Activated B cell treated with CpG ODN at 0.5 μM for 24 hours (primary cell): ENCODE data around the gene UBE2I. TPM values are rescaled to one million over a fixed set of nuclear protein-coding genes. Genes with fewer than 3 reads are reported as not detected.

Experiments used
- ATAC-seq: fragments of 200-7000 bp; cut with Tn5 transposase; one replicate; pipeline ENCODE4 v1.10.0; 2021; ENCODE audit warnings: low read depth, mild to moderate bottlenecking, moderate library complexity
- CTCF ChIA-PET: fragments of 350-600 bp; sonication (Branson Sonifier 250); formaldehyde crosslinking; loops from one replicate; lab custom pipeline; 2021; ENCODE audit warnings: antibody characterized with exemption; lab: Charles Lee
- POLR2A ChIA-PET: fragments of 350-600 bp; sonication (Branson Sonifier 250); formaldehyde crosslinking; loops from one replicate; lab custom pipeline; 2021; ENCODE audit warnings: antibody characterized with exemption; lab: Charles Lee
- DNase-seq: peaks from one replicate; pipeline ENCODE4 v3.0.0; 2022
- H3K27ac Mint-ChIP-seq: one replicate; pipeline ENCODE4 v1.8.0; 2020; ENCODE audit warnings: mixed read lengths
- H3K27me3 Mint-ChIP-seq: one replicate; pipeline ENCODE4 v1.8.0; 2021; ENCODE audit warnings: mixed read lengths
- H3K36me3 Mint-ChIP-seq: one replicate; pipeline ENCODE4 v1.8.0; 2021; ENCODE audit warnings: low read depth, mixed read lengths
- H3K4me1 Mint-ChIP-seq: one replicate; pipeline ENCODE4 v1.8.0; 2021; ENCODE audit warnings: mixed read lengths
- H3K4me3 Mint-ChIP-seq: one replicate; pipeline ENCODE4 v1.8.0; 2020; ENCODE audit warnings: mild to moderate bottlenecking, mixed read lengths
- H3K9me3 Mint-ChIP-seq: one replicate; pipeline ENCODE4 v1.8.0; 2020; ENCODE audit warnings: mixed read lengths
- intact Hi-C: fragments of 100-400 bp; cut with micrococcal nuclease; formaldehyde crosslinking; loops from one replicate; pipeline ENCODE4 v1.15.1; 2024
- total RNA-seq: library from RNA; stranded (reverse); gene quantifications from 2 replicates; pipeline ENCODE4 v1.2.3, GENCODE V29; 2022
- TF ChIP-seq, protein P1 (sequence below): fragments of 200-600 bp; IDR thresholded peaks from one replicate; pipeline ENCODE4 v1.8.0; 2022; ENCODE audit warnings: antibody characterized with exemption, mild to moderate bottlenecking

The UBE2I gene
- total RNA-seq, 1 donor from 2014 or later, result 240 TPM

GRCh38 chr16:1300664-1301476 lies 8.6 kb upstream of the UBE2I start:
- Mint-ChIP-seq H3K27ac (no peak overlapping the region), H3K9me3 (no peaks in the 10 kb centered on the region), H3K27me3 (peaks cover 7% of the 10 kb centered on the region), H3K4me1 (peaks cover 50% of the 10 kb centered on the region), H3K36me3 (no peaks in the 10 kb centered on the region), H3K4me3 (no peak overlapping the region)
- TF ChIP-seq, protein P1, sequence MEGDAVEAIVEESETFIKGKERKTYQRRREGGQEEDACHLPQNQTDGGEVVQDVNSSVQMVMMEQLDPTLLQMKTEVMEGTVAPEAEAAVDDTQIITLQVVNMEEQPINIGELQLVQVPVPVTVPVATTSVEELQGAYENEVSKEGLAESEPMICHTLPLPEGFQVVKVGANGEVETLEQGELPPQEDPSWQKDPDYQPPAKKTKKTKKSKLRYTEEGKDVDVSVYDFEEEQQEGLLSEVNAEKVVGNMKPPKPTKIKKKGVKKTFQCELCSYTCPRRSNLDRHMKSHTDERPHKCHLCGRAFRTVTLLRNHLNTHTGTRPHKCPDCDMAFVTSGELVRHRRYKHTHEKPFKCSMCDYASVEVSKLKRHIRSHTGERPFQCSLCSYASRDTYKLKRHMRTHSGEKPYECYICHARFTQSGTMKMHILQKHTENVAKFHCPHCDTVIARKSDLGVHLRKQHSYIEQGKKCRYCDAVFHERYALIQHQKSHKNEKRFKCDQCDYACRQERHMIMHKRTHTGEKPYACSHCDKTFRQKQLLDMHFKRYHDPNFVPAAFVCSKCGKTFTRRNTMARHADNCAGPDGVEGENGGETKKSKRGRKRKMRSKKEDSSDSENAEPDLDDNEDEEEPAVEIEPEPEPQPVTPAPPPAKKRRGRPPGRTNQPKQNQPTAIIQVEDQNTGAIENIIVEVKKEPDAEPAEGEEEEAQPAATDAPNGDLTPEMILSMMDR, result no peak
- POLR2A ChIA-PET, result interaction anchor here (0.5 to 1.5 kb wide), 4 partner anchors 8 to 411 kb away, joined by 3 to 5 read pairs (median 4); partner anchors contain the start of gene UBE2I
- peak; percentile 73 for ATAC-seq
- intact Hi-C loops, result no loop called here
- CTCF ChIA-PET, result interaction anchor here (0.7 to 1.7 kb wide), 4 partner anchors 9 to 198 kb away, joined by 3 to 5 read pairs (median 4); partner anchors contain the start of gene UBE2I
- peak; percentile 83 for DNase-seq

DNA sequence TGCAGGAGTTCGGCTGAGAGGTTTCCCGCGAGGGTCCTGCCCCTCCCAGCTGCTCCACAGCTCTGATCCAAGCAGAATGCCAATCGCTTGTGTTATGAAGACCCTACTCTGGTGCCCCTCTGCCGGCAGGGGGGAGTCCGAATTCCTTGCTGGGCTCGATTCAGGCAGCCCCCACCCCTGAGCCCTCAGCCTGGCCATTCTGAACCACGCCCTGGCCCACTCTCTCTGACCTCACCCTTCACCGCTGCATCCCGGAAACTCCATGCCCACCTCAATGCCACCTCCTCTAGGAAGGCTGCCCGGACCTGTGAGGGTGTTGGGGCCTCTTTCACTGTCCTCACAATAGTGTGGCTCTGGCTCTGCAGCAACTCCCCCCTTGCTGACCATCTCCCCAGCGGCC lies 7.9 kb upstream of the UBE2I start:
- TF ChIP-seq, protein P1, result no peak
- Mint-ChIP-seq H3K27me3 (peaks cover 7% of the 10 kb centered on the region), H3K36me3 (no peaks in the 10 kb centered on the region), H3K27ac (no peak overlapping the region), H3K9me3 (no peaks in the 10 kb centered on the region), H3K4me3 (no peak overlapping the region), H3K4me1 (peaks cover 52% of the 10 kb centered on the region)
- DNase-seq (no peak), ATAC-seq (no peak)
- intact Hi-C loops, result no loop called here
- CTCF ChIA-PET, result interaction anchor here (0.7 to 1.7 kb wide), 4 partner anchors 8 to 198 kb away, joined by 3 to 5 read pairs (median 4); partner anchors contain the start of gene UBE2I
- POLR2A ChIA-PET, result interaction anchor here (0.5 to 1.5 kb wide), 3 partner anchors 7 to 410 kb away, joined by 3 to 5 read pairs (median 4); partner anchors contain the start of gene UBE2I

GRCh38 chr16:1305823-1306222 lies 3.6 kb upstream of the UBE2I start:
- CTCF ChIA-PET, result no interaction called here
- ATAC-seq, result no peak
- no peak for DNase-seq
- H3K27me3 Mint-ChIP-seq, result no peaks in the 10 kb centered on the region
- peak overlapping the region; percentile 59 for H3K27ac Mint-ChIP-seq
- intact Hi-C loops, result loop anchor here (5.0 kb wide), 1 partner anchor 411 kb away; no protein-coding TSS in a partner anchor
- H3K9me3 Mint-ChIP-seq, result no peaks in the 10 kb centered on the region
- peaks cover 57% of the 10 kb centered on the region for H3K4me1 Mint-ChIP-seq
- TF ChIP-seq, protein P1, result no peak
- POLR2A ChIA-PET, result interaction anchor here (0.7 to 1.8 kb wide), 5 partner anchors 11 to 850 kb away, joined by 3 to 5 read pairs (median 4); partner anchors contain the start of genes TELO2, TRAF7 and UQCC4
- H3K36me3 Mint-ChIP-seq, result peaks cover 10% of the 10 kb centered on the region
- no peak overlapping the region for H3K4me3 Mint-ChIP-seq

DNA sequence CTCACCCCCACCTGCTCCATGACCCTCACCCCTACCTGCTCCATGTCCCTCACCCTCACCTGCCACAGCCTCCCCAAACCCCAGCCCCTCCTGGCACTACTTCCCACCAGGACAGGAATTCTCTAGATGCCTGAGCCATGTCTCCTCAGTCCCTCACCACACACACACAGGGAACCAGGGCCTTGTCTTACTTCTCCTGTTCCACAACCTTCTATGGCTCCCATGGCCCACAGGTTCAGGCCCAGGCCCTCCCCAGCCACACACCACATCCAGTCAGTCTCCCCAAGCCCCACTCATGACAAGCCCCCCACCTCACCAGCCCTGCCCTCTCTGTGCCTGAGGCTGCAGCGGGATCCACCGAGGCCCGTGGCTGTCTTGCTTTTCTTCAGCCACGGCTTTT lies 3.1 kb upstream of the UBE2I start:
- peak overlapping the region; percentile 53 for H3K4me3 Mint-ChIP-seq
- intact Hi-C loops, result loop anchor here (5.0 kb wide), 1 partner anchor 411 kb away; no protein-coding TSS in a partner anchor
- peaks cover 61% of the 10 kb centered on the region for H3K4me1 Mint-ChIP-seq
- peaks cover 14% of the 10 kb centered on the region for H3K36me3 Mint-ChIP-seq
- peak overlapping the region; percentile 59 for H3K27ac Mint-ChIP-seq
- no peaks in the 10 kb centered on the region for H3K27me3 Mint-ChIP-seq
- DNase-seq, result no peak
- H3K9me3 Mint-ChIP-seq, result no peaks in the 10 kb centered on the region
- CTCF ChIA-PET, result no interaction called here
- ATAC-seq, result no peak
- TF ChIP-seq, protein P1, result no peak
- POLR2A ChIA-PET, result interaction anchor here (0.9 to 1.2 kb wide), 2 partner anchors 20 to 114 kb away, joined by 4 read pairs; partner anchors contain the start of gene UQCC4
